Kidney (tissue), 14 donors: Measurements from ENCODE around the gene AHDC1. TPM values are rescaled to one million over a fixed set of nuclear protein-coding genes. Genes with fewer than 3 reads are reported as not detected.

Experiments
- DNase-seq, 5 donors: peaks; one replicate each; pipeline ENCODE4 v3.0.0-alpha.2; 2013 to 2020
- FAIRE-seq: peaks from 2 replicates; lab custom pipeline; 2012; peaks lifted over from hg19 to GRCh38; lab: Jason Lieb, UNC
- H3K27ac ChIP-seq, 2 donors: one replicate each; pipeline ENCODE4 v1.7.0; 2013; ENCODE audit warnings: low read depth in 2 of 2, low read length in 2 of 2, inconsistent platforms in 1 of 2
- H3K27me3 ChIP-seq: one replicate; pipeline ENCODE4 v1.7.1; 2013; ENCODE audit warnings: low read length, inconsistent platforms; ENCODE audit not compliant: control insufficient read depth, insufficient read depth
- H3K36me3 ChIP-seq, 3 donors: one replicate each; pipeline versions ENCODE4 v1.7.0 to v1.7.1; 2013; ENCODE audit warnings: low read length in 3 of 3, control low read depth in 1 of 3, inconsistent platforms in 1 of 3; ENCODE audit not compliant: insufficient read depth in 3 of 3, control insufficient read depth in 2 of 3
- H3K4me1 ChIP-seq, 3 donors: one replicate each; pipeline versions ENCODE4 v1.7.0 to v1.7.1; 2013; ENCODE audit warnings: low read length in 3 of 3, inconsistent platforms in 1 of 3, low read depth in 1 of 3; ENCODE audit not compliant: control insufficient read depth in 2 of 3, insufficient read depth in 2 of 3
- H3K4me3 ChIP-seq, 3 donors: one replicate each; pipeline versions ENCODE4 v1.7.0 to v1.8.1; 2013; ENCODE audit warnings: low read length in 3 of 3, control low read depth in 1 of 3, inconsistent platforms in 1 of 3
- H3K9ac ChIP-seq, 3 donors: one replicate each; pipeline versions ENCODE4 v1.7.0 to v1.7.1; 2013; ENCODE audit warnings: low read length in 3 of 3, control low read depth in 1 of 3, inconsistent platforms in 1 of 3
- H3K9me3 ChIP-seq, 3 donors: one replicate each; pipeline versions ENCODE4 v1.7.0 to v1.7.1; 2013; ENCODE audit warnings: low read length in 3 of 3, control low read depth in 1 of 3, inconsistent platforms in 1 of 3; ENCODE audit not compliant: control insufficient read depth in 2 of 3, insufficient read depth in 1 of 3
- CTCF ChIP-seq: IDR thresholded peaks from 3 replicates; pipeline ENCODE4 v1.5.1; 2012; ENCODE audit warnings: mild to moderate bottlenecking, moderate library complexity, borderline replicate concordance; ENCODE audit not compliant: insufficient read depth; ENCODE audit errors: extremely low read depth
- intact Hi-C: fragments of 100-400 bp; cut with DNase I; formaldehyde crosslinking; loops from one replicate; pipeline ENCODE4 v1.11.1; 2022
- polyA plus RNA-seq: library from polyadenylated mRNA; stranded (reverse); fragments of 350-450 nt; fragmentation: Illumina TruSeq; extraction: RNeasy Lipid Tissue Mini Kit (QIAGEN cat#74804); gene quantifications from one replicate; pipeline ENCODE4 v1.2.3, GENCODE V29; 2014; ENCODE audit warnings: low read depth, low replicate concordance; ENCODE audit not compliant: insufficient read depth
- total RNA-seq: library from RNA; stranded (reverse); fragmentation: NEBNext Ultra II Directional; extraction: Animal tissue kit (Norgen Biotek cat#: 25700); gene quantifications from one replicate; pipeline ENCODE4 v1.2.1, GENCODE V29; 2021
- donor health status: control.
- donor health status: control.
- donor health status: control.
- donor health status: control.
- donor health status: control.
- donor health status: DM: yes; HTN: yes; CAD: no.
- donor health status: Normal renal cell carcinoma (clear cell type).

The AHDC1 gene
- total and polyA plus RNA-seq, 2 donors from 2014 or later = 8.5 to 48.2 TPM

DNA sequence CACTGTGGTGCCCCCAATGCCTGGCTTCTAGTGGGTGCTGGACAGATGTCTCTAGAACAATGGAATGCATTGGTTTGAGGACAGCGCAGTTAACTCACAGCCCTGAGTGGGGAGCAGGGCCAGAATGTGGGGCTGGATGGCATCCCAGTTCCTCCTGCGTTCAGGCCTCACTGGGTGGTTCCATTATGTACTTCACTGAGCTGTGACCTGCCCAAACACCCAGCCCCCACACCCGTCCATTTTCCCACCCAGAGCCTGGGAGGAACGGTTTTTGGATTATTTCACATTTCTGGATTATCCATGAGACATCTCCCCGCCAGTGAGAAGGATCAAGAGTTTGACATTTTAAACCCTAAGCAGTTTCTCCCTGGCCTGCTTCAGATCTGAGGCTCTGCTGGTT, 58.7 kb downstream of the AHDC1 start:
- H3K27me3 ChIP-seq = no peaks in the 10 kb centered on the region
- H3K36me3 ChIP-seq = peaks cover 0 to 13% (median 5%) of the 10 kb centered on the region in 3 donors
- no peaks in the 10 kb centered on the region for H3K9me3 ChIP-seq
- no peak for TF ChIP-seq CTCF
- H3K4me3 ChIP-seq = no peak overlapping the region
- DNase-seq (no peak), FAIRE-seq (no peak)
- intact Hi-C loops = no loop called here
- H3K27ac ChIP-seq = peak overlapping the region; percentile 49 to 65
- peaks cover 0 to 17% (median 12%) of the 10 kb centered on the region in 3 donors for H3K4me1 ChIP-seq
- no peak overlapping the region for H3K9ac ChIP-seq

GRCh38 chr1:27544834-27545233, 59.1 kb downstream of the AHDC1 start:
- FAIRE-seq (no peak), DNase-seq (no peak)
- no peak overlapping the region for H3K4me3 ChIP-seq
- H3K9ac ChIP-seq = no peak overlapping the region
- H3K9me3 ChIP-seq = no peaks in the 10 kb centered on the region
- peaks cover 0 to 14% (median 6%) of the 10 kb centered on the region in 3 donors for H3K36me3 ChIP-seq
- no peaks in the 10 kb centered on the region for H3K27me3 ChIP-seq
- H3K4me1 ChIP-seq = peaks cover 0 to 18% (median 12%) of the 10 kb centered on the region in 3 donors
- intact Hi-C loops = no loop called here
- peak overlapping the region; percentile 55 to 65 for H3K27ac ChIP-seq
- no peak for TF ChIP-seq CTCF

DNA sequence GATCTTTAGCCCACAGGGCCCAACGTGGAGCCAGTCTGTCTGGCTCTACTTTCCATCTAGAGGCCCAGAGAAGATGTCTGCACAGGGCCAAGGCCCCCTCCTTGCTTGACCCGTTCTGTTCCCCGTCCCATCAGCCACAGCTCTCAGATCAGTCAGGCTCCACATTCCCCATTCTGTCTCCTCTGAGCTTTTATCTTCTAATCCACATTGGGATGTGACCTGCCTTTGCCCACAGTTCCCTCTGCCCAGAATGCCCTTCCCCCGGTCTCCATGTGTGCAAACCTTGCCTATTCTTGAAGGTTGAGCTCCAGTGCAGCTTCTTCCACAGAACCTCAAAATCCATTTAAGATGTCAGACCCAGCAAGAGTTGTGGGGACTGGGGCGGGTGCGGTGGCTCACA, 60.7 kb downstream of the AHDC1 start:
- no peaks in the 10 kb centered on the region for H3K27me3 ChIP-seq
- DNase-seq = no peak
- peaks cover 0 to 19% (median 12%) of the 10 kb centered on the region in 3 donors for H3K4me1 ChIP-seq
- H3K27ac ChIP-seq = peak overlapping the region; percentile 43 to 57
- TF ChIP-seq CTCF = no peak
- intact Hi-C loops = no loop called here
- no peak overlapping the region for H3K4me3 ChIP-seq
- peak overlapping the region in 1 of 3 donors; percentile 35 for H3K9ac ChIP-seq
- FAIRE-seq = no peak
- H3K36me3 ChIP-seq = peaks cover 0 to 17% (median 8%) of the 10 kb centered on the region in 3 donors
- no peaks in the 10 kb centered on the region for H3K9me3 ChIP-seq
